ENCODE results near the gene CDIP1.

Gene CDIP1

DNA sequence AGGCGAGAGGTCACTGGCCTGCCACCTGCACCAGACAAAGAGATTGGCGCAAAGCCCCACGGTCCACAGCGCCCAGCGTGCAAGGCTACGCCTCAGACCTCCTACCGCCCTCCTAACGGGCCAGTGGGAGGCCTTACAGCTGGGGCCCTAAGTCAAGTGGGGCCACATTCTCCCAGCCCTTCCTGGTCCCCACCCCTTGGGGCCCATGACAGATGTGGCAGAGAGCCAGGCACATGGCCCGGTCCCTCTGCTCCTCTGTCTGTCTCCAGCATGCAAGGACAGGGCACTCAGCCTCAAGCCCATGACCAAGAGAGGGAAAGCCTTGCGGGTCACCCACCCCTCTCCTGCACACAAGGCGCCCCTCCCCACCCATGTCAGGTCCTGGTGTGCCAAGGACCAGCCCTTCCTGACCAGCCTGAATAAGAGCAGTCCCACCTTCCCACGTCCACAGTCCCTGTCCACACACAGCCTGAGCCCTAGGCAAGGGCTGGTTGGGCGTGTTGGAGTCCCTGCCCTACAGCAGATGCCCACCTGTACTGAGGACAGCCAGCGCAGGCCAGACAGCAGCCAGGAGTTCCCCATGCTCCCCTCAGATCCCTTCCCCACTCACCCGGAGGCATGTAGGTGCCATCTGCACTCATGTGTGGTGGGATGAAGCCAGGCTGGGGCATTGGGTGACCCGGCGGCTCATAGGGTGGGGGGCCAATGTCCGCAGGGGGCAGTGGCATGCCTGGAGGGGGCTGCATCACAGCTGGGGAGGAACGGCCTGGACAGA lies 25.3 kb downstream of the CDIP1 start:
- DNase-seq: no peak

DNA sequence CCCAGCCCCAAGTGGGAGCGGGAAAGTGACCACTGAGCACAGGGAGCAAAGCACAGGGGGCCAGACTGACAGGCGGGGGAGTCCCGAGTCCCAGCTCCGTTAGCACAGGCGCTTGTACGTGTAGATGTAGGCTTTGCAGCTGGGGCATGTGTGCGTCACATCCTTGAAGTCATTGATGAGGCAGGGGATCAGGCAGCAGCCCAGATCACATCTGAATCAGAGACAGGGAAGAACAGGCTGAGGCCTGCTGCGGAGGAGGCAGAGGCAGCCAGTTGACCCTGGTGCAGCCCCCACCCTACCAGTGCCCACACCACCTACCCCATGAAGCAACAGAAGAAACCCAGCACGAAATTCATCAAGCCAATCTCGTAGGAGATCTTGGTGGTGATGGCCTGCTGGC lies 26.1 kb downstream of the CDIP1 start:
- no peak for DNase-seq

DNA sequence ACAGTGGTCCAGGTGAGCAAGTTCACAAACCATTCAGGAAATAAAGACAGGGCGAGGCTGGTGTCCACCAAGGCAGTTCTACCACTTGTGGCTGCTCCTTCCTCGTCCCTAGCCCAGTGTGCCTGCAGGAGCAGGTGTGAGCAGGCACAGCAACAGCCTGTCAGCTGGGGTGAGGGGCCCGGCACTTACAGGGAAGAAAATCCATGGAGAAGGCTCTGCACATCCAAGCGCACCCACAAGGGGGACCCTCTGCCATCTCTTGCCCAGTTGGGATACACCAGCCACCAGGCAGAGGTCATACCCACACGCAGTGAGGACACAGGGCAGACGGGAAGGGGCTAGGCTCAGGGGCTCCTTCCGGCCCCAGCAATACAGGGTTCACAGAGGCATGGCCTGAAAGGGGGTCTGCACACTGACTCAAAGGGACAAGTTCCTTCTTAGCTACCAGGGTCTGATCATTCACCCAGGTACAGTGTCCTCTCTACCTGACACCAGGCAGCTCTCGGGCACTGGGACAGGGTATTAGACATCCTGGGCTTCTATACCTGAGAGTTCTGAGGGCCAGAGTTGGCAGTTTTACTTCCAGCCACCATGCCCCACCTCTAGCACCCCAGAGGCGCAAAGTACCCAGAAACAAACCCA lies 27.0 kb downstream of the CDIP1 start:
- peak in 1 of 2 experiments; percentile 25 for DNase-seq

DNA sequence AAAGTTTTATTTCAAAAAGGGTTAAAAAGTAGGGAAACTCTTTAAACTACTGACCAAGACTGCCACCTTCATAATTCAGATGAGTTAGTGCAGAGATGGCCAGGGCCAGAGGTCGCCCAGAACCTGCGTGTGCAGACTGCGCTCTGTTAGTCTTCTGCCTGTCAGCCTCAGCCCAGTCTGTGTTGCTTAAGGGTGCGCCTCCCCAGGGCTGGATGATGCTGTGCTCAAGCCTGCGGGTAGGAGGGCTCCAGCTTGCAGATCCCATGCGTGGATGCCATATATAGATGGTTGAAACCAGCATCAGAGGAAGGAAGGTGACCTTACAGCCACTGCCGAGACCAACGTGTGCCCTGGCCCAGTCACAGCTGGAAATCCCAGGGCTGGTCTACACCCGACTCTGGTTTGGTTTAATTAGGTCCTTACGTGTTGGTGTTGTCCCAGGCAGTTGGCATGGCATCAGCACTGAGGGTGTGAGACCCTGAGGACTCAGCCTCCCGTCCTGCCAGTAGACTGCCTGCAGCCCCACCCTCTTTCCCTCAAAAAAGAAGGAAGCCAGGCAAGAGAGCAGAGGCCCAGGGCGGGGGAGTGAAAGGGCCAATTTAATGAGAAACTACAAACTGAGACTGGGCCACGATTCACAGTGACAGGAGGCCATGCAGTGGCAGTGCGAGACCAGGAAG lies 27.7 kb downstream of the CDIP1 start:
- DNase-seq: no peak

DNA sequence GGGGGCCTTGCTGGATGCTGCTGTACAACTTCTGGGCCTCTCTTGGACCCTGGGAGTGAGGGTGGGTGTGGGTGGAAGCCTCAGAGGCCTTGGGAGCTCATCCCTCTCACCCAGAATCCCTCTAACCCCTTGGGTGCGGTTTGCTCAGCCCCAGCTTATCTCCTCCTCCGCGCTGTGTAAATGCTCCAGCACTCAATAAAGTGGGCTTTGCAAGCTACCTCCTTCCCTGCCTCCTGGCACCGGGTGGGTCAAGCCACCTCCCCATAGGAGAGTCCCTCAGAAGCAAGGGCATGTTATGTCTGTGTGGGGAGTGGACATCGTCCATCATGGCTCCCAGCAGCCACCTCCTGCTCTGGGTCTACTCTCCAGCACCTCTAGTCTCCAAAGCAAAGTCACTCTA lies 28.4 kb downstream of the CDIP1 start:
- no peak for DNase-seq

DNA sequence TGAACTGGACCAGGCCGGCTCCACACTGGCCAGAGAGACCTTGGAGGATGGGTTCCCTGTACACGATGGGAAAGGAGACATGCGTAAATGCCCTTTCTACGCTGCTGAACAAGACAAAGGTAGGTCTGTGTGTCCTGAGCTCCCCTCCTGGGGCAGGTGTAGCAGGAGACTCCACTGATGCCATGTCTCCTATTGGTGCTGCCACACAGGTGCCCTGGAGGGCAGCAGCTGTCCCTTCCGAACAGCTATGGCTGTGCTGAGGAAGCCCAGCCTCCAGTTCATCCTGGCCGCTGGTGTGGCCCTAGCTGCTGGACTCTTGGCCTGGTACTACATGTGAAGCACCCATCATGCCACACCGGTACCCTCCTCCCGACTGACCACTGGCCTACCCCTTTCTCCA lies 29.2 kb downstream of the CDIP1 start:
- no peak for DNase-seq

DNA sequence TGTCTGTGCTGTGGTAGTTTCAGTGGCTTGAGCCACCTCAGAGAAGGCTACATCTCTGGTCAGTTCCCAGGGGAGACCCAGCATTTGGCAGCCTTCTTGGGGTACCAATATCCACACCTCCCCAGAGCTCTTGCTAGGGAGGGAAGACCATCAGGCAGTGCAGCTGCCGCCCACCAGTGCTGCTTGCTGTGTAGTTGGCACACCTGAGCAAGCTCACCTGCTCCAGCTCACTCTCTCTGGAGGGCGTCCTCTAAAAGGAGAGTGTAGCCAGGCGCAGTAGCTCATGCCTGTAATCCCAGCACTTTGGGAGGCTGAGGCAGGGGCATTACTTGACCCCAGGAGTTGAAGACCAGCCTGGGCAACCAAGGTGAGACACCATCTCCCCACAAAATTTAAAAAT lies 29.8 kb downstream of the CDIP1 start:
- DNase-seq: no peak

DNA sequence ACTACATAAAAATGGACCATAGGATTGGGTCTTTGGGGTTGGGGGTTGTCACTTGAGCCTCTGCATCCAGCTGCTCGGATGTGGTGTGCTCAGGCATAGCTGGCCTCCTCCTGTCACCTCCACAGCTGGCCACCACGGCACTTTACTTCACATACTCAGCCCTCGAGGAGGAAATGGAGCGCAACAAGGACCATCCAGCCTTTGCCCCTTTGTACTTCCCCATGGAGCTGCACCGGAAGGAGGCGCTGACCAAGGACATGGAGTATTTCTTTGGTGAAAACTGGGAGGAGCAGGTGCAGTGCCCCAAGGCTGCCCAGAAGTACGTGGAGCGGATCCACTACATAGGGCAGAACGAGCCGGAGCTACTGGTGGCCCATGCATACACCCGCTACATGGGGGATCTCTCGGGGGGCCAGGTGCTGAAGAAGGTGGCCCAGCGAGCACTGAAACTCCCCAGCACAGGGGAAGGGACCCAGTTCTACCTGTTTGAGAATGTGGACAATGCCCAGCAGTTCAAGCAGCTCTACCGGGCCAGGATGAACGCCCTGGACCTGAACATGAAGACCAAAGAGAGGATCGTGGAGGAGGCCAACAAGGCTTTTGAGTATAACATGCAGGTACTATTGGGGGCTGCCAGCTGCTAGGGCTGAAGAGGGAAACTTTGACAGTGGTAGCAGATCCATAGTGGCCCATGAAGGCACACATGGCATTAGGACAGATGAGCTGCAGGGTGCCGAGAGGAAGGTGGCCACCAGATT lies 30.8 kb downstream of the CDIP1 start:
- DNase-seq: no peak

DNA sequence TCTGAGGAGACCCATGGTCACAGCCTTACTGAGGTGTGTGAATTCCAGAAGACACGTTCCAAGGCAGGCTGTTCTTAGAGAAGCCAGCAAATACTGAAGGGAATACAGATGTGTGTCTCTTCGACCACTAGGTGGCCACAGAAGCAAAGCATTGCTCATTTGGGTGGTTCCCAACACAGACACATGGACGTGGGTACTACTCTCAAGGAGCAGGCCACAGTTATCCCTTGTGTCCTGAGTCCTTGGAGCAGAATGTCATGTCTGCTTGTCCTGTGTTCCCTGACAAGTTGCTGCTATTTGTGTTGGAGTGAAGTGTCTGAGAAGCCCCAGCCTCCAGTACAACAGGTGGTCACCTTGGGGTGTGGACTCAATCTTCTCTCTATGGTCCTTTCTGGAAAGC lies 32.1 kb downstream of the CDIP1 start:
- peak in 1 of 2 experiments; percentile 58 for DNase-seq

DNA sequence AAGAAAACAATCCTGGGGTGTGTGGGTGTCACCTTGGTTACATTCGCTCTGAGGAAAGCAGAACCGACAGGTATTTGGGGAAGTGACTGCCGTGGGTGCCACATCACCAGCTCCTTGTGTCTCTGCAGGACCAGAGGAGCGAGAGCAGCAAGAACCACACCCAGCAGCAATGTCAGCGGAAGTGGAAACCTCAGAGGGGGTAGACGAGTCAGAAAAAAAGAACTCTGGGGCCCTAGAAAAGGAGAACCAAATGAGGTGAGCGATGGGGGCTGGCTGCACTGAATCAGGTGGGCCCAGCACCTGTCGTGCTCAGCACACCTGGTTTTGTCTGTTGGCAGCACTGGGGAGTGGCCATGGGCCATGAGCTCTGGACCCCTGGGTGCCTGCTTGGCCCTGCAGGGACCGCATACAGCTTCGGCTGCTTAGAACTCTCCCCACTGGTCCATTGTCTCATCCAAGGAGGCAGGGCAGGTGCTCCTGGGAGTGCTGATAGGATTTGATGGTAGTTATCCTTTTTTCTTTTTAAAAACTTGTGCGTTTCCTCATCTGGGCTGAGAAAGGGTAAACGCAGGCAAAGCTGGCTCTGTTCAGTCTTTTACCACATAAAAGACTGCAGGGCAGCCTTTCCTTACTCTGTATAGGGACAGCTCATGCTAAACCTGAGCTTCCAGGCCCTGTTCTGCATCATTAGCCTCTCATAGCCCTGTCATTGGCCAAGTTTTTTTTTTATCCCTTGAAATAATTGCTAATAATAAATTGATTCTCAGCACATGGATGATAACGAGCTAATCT lies 33.0 kb downstream of the CDIP1 start:
- no peak for DNase-seq

DNA sequence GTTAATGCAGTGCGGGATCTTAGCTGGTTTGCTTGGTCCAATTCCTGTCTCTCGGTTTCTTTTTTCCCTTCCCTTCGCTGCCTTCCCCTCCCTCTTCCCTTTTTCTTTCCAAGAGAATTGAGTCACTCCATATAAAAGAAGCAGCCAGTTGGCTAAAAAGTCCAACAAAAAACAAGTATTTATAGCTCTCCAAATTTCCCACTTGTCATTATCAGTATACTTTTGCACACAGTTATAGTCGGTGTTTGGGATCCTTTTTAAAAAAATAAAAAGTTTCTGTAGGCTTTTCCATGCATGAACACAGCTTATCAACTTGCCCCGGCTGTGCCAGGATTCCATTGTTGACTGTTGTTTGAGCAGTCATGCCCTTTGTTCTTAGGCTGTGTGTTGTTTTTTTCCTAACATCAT lies 37.5 kb downstream of the CDIP1 start:
- DNase-seq: no peak

DNA sequence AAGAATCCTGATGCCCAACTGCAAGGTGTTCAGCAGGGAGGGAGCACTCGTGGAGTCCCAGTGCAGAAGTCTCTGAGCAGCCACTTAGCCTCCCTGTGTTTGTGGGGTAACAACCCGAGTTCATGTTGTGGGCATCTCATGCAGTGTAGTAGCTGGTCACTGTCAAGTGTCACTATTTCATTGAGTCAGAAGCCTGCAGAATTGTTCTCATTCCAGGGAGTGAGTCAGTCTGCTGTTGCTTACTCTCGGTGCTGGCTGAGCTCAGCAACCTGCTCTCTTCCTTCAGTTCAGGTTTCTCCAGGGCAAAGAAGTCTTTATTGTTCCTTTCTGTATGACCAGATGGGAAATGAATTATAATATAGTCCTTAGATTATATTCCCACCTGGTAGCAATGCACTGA lies 38.3 kb downstream of the CDIP1 start:
- DNase-seq: no peak

DNA sequence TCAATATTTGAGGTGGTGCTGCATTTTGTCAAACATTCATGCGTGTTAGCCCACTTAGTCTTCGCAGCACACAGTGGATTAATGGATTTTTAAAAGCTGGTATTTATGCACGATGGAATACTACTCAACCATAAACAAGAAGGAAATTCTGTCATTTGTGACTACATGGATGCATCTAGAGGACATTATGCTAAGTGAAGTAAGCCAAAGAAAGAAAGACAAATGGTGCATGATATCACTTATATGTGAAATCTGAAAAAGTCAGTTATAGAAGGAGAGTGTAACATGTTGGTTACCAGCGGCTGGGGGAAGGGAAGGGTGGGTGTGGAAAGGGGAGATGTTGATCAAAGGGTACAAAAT lies 39.4 kb downstream of the CDIP1 start:
- no peak for DNase-seq

DNA sequence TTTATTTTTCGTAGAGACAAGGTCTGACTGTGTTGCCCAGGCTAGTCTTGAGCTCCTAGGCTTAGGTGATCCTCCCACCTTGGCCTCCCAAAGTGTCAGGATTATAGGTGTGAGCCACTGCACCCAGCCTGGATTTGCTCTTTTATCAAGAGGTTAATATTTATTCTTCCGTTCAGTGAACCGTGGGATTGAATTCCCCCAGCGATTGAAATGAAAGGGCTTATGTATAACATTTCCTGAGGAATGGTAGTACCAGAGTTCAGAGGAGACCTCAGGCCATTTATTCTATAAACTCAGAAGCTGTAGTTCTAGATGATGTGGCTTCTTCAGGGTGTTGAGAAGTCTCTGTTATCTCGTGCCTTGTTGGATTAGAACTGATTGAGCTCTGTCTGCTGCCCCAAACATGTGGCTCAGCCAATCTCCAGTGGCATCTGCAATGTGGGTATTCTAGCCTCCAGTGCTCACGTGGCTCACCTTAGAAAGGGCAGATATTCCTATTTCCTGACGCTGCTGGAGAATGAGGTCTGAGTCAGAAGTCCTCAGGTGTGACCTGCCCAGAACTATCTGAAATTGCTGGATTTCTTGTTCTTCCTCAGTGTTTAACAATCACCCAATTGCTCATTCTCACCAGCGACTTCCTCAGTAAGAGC lies 39.9 kb downstream of the CDIP1 start:
- no peak for DNase-seq

DNA sequence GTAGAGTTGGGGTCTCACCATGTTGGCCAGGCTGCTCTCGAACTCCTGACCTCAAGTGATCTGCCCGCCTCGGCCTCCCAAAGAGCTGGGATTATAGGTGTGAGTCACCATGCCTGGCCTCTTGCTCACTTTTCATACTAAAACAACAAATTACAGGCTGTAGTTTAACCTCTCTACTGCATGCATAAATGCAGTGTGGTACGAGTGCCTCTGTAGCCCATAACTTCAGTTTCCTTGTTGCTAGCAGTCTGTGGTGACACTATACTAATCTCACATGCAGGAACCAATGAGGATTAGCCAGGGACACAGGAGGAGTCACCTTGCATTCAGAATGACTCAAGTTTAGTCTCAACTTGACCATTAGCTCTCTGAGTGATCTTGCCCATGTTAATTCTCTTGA lies 42.3 kb downstream of the CDIP1 start:
- no peak for DNase-seq

DNA sequence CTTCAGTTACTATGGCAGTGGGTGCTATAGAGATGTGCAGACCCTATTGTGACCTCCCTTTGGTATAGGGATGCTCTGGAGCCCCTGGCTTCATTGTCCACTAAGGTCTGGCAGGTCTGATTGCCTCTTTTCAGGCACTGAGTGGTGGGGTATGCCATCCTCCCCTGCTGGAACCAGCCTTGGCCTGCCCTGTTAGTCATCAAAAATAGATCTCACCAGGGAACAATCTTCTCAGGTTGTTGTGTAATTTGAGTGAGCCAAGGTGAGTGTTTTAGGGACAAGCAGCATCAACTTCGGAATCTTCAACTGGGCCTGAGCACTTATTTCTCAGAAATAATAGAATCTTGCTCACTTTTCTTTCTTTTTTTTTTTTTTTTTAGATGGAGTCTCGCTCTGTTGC lies 42.8 kb downstream of the CDIP1 start:
- no peak for DNase-seq

DNA sequence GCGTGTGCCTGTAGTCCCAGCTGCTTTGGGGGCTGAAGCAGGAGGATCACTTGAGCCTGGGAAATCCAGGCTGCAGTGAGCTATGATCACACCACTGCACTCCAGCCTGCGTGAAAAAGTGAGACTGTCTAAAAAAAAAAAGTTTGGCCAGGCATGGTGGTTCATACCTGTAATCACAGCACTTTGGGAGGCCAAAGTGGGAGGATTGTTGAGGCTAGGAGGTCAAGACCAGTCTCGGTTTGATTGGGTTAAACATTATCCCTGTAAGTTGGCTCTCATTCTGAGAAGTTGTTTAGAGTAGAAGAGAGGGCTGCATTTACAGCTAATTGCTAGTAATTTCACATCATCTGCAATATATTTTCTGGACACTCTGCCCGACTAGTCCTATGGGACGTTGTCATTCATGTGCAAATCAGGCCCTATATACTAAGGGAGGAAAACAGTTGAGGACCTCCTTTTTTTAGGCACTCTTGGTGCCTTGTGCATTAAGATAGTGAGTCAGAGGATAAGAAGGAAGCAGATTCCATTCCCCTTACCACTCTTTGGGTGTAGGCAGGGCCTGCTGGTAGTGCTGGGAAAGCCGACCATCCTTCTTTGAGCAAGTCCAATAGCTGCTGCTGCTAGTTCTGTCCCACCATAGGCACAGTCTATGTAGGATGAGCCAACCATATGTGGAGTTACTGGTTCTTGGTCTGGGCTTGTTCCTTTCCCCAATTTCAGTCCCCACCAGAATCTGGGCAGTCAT lies 43.7 kb downstream of the CDIP1 start:
- DNase-seq: no peak

DNA sequence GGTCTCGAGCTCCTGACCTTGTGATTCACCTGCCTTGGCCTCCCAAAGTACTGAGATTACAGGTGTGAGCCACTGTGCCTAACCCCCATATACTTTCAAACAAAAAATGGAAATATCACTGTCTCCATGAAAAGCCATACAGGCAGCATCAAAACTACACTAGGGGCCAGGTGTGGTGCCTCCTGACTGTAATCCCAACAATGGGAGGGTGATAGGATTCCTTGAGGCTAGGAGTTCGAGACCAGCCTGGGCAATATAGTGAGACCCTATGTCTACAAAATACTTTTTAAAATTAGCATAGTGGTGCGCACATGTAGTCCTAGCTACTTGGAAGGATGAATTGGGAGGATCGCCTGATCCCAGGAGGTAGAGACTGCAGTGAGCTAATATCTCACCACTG lies 46.7 kb downstream of the CDIP1 start:
- DNase-seq: no peak

DNA sequence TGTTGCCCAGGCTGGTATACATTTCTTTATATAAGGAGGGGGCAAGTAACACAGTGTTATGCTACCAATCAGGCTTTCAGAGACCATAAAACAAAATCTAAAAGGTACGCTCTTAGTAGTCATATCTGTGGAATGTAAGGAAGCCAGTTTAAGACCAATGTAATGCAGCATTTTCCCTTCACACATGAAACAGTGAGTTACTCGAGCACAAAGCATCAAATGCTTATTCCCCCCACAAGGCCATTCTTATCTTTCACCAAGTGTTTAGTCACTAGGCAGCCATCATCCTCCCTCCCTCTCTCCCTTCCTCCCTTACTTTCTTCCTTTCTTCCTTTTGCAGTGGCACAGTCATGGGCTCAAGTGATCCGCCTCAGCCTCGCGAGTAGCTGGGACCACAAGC lies 49.5 kb downstream of the CDIP1 start:
- no peak for DNase-seq

DNA sequence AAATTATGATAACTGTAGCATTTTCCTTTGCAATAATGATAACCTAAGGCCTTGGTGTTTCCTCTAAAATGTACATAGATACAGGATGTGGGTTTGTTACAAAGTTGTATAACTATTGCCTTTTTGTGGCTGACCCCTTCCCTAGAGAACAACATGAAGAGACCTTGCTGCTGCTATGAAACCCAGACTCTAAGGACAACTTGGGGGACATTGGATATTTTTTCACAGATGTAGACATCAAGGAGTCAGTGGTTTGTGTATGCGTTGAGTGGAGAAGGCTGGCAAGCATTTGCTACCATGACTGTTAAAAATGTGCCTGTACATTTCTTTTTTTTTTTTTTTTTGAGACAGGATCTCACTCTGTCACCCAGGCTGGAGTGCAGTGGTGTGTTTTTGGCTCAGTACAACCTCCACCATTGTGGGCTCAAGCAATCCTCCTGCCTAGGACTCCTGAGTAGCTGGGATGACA lies 50.0 kb downstream of the CDIP1 start:
- DNase-seq: no peak

DNA sequence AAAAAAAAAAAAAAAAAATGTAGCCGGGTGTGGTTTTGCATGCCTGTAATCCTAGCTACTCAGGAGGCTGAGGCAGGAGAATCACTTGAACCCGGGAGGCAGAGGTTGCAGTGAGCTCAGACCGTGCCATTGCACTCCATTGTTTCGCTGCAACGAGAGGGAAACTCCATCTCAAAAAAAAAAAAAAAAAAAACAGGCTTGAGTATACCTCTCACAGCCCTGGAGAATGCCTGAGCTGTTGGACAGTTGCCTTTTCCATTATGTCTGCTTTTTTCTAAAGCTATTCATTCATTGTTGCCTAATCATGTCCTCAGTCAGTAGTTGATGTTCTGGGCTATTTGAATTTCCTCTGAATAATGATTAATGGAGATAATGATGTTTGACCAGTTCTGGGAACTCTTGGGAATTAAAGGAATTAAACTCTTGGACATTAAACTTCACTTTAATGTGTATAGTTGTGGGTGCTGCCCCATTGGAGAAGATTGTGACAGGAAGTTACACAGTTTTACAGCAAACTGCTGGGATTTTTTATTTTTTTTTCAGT lies 50.5 kb downstream of the CDIP1 start:
- no peak for DNase-seq

All from cerebellar nuclear complex (tissue), 1 donor.